ENCODE results near the gene GRM1.

DNA sequence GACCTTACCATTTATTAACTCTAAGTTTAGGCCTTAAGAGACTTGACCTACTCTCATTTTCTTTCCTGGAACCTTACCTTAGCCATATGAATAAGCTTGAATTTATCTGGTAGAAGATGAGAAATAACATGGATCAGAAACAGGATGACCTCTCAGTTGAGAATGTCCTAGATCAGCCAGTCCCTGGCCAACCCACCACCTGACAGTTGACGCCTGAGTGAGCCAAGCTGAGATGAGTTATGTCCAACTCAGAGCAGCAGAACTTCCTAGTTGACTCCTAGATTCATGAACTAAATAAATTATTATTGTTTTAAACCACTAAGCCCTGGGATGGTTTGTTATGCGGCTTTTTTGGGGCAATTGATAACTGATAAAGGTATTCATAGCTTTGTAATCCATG, 281.8 kb downstream of the GRM1 start:
- TF ChIP-seq, protein P1, sequence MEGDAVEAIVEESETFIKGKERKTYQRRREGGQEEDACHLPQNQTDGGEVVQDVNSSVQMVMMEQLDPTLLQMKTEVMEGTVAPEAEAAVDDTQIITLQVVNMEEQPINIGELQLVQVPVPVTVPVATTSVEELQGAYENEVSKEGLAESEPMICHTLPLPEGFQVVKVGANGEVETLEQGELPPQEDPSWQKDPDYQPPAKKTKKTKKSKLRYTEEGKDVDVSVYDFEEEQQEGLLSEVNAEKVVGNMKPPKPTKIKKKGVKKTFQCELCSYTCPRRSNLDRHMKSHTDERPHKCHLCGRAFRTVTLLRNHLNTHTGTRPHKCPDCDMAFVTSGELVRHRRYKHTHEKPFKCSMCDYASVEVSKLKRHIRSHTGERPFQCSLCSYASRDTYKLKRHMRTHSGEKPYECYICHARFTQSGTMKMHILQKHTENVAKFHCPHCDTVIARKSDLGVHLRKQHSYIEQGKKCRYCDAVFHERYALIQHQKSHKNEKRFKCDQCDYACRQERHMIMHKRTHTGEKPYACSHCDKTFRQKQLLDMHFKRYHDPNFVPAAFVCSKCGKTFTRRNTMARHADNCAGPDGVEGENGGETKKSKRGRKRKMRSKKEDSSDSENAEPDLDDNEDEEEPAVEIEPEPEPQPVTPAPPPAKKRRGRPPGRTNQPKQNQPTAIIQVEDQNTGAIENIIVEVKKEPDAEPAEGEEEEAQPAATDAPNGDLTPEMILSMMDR (IDR thresholded peaks at IDR 0.05): no peak
- no peak for TF ChIP-seq POLR2A (IDR thresholded peaks at IDR 0.05)
